ENCODE measurements around the gene TRAF3.
"Not testable (repeated sequence)": the region's sequence is repeated elsewhere in the genome, so short reads cannot be mapped to it uniquely, and the experiment has no call there.

The TRAF3 gene

GRCh38 chr14:102870994-102871831 lies 94.0 kb downstream of the TRAF3 start:
- DNase-seq = no peak

GRCh38 chr14:102872020-102872419 lies 94.8 kb downstream of the TRAF3 start:
- no peak for DNase-seq

- DNase-seq = no peak
Measured at GRCh38 chr14:102873131-102873530, 95.9 kb downstream of the TRAF3 start.

GRCh38 chr14:102873546-102874061 lies 96.4 kb downstream of the TRAF3 start:
- DNase-seq = no peak

GRCh38 chr14:102875652-102876051 lies 98.4 kb downstream of the TRAF3 start:
- DNase-seq = no peak

- not testable (repeated sequence) for DNase-seq
Measured at GRCh38 chr14:102877511-102877910, 100.3 kb downstream of the TRAF3 start.

- no peak for DNase-seq
Measured at GRCh38 chr14:102878174-102878969, 101.1 kb downstream of the TRAF3 start.

- DNase-seq = no peak
Measured at GRCh38 chr14:102878970-102879460, 101.8 kb downstream of the TRAF3 start.

GRCh38 chr14:102882226-102882906 lies 105.1 kb downstream of the TRAF3 start:
- DNase-seq = no peak

- no peak for DNase-seq
Measured at GRCh38 chr14:102883089-102883541, 105.9 kb downstream of the TRAF3 start.

- DNase-seq = no peak
Measured at GRCh38 chr14:102883554-102883953, 106.3 kb downstream of the TRAF3 start.

- DNase-seq = no peak
Measured at GRCh38 chr14:102885737-102886447, 108.6 kb downstream of the TRAF3 start.

- no peak for DNase-seq
Measured at GRCh38 chr14:102888748-102889147, 111.5 kb downstream of the TRAF3 start.

GRCh38 chr14:102889615-102890014 lies 112.4 kb downstream of the TRAF3 start:
- DNase-seq = no peak

- no peak for DNase-seq
Measured at GRCh38 chr14:102891111-102891510, 113.9 kb downstream of the TRAF3 start.

- no peak for DNase-seq
Measured at GRCh38 chr14:102891556-102891955, 114.3 kb downstream of the TRAF3 start.

- no peak for DNase-seq
Measured at GRCh38 chr14:102892651-102893050, 115.4 kb downstream of the TRAF3 start.

- no peak for DNase-seq
Measured at GRCh38 chr14:102893452-102893851, 116.2 kb downstream of the TRAF3 start.

- DNase-seq = not testable (repeated sequence)
Measured at GRCh38 chr14:102896735-102897134, 119.5 kb downstream of the TRAF3 start.

- DNase-seq = no peak
Measured at GRCh38 chr14:102897299-102898027, 120.2 kb downstream of the TRAF3 start.

- DNase-seq = no peak
Measured at GRCh38 chr14:102898298-102898697, 121.0 kb downstream of the TRAF3 start.
